GM12892 (cell line): ENCODE results near the gene BRD9.

Experiments used
- POLR2A ChIP-seq: IDR thresholded peaks from 2 replicates; pipeline ENCODE4 v1.6.1; 2011; ENCODE audit warnings: low read depth, low read length, control low read depth
- POLR2AphosphoS5 ChIP-seq: IDR thresholded peaks from 2 replicates; pipeline ENCODE4 v1.6.1; 2011; ENCODE audit warnings: low read depth, low read length, control low read depth
- TAF1 ChIP-seq: IDR thresholded peaks from 2 replicates; pipeline ENCODE4 v1.6.1; 2011; ENCODE audit warnings: low read depth, mild to moderate bottlenecking, control low read depth, low read length, borderline replicate concordance

- TF ChIP-seq POLR2AphosphoS5 (no peak), POLR2A (no peak), TAF1 (no peak)
Observed at GRCh38 chr5:889075-889710, 3.4 kb downstream of the BRD9 start.
